HG03460 (cell line): ENCODE measurements around the gene ALDH9A1.
"Not testable (repeated sequence)": the region's sequence is repeated elsewhere in the genome, so short reads cannot be mapped to it uniquely, and the experiment has no call there.

ENCODE experiments used
- ATAC-seq: cut with Tn5 transposase; IDR thresholded peaks from one replicate; pipeline ENCODE4 v1.9.1; 2021; ENCODE audit not compliant: unreplicated experiment

Gene ALDH9A1

DNA sequence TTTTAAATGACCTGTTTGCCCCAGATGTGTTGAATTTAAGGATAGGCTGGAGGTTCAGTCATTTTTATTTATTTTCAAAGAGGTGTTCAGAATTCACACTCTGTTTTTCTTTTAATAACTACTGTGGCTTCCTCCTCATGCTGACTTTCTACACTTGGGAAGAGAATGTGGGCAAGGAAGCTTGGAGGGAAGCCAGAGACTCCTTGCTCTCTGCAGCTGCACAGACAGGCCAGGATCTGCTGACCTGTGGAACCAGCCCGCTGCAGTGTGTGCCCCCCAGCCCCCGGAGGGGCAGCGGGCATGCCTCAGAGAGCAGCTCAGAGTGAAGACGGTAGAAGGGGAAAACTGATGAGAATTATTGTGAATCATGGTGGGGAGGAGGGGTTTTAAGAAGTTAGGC is 50.4 kb downstream of the ALDH9A1 start:
- ATAC-seq: no peak

DNA sequence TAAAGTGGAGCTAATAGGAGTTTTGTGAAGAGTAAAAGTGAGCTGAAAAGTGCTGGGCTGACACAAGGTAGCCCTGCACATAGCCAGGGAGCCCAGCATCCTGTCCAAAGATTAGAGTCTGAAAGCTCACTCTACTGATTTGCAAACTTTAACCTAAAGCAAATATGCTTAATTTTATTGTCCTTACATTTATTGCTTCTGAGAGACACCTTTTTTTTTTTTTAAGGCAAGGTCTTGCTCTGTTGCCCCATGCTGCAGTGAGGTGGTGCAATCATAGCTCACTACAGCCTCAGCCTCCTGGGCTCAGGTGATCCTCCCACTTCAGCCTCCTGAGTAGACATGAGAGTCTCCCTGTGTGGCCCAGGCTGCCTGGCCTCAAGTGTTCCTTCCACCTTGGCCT is 50.8 kb downstream of the ALDH9A1 start:
- ATAC-seq: no peak

DNA sequence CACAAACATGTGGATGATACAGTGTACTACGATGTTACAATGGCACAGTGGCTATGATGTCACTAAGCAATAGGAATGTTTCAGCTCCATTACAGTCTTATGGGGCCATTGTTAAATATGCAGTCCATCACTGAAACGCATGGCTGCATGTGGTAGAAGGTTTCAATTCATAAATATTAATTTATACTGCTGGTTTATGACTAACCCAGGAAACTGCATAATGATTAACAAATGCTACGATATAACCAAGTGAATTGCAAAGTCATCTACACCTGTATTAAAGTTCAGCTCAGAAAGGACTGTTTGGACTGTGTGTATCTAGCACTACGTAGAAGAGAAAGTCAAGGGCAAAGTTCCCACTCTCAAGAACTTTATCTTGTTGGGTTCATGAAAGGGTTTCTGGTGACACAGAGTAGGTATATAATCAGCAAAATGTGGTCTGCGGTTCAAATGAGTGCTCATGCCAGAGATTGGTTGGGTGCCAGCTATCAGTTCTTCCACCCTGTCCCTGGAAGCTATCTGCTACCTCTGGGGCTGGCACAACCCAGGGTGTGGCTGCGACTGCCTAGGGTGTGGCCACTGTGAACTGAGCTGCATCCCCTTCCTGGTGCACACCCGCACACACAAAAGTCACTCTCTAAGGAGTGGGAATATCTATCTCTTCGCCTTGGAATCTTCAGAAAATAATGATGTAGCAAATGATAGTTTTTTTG is 52.6 kb downstream of the ALDH9A1 start:
- ATAC-seq: no peak

DNA sequence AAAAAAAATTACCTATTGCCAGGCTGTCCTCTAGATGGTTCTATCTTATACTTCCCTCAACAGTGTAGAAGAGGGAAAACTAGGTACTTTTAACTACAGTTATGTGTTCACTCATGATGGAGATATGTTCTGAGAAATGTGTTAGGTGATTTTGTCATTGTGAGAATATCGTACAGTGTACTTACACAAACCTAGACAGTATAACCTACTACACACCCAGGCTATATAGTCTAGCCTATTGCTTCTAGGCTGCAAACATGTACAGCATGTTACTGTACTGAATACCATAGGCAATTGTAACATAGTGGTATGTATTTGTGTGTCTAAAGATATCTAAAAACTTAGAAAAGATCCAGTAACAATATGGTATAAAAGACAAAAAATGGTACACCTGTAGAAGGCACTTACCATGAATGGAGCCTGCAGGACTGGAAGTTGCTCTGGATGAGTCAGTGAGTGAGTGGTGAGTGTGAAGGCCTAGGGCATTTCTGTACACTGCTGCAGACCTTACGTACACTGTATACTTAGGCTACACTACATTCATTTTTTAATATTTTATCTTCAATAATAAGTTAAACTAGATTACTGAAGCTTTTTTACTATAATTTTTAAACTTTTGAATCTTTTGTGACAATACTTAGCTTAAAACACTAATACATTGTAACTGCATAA is 54.2 kb downstream of the ALDH9A1 start:
- no peak for ATAC-seq

DNA sequence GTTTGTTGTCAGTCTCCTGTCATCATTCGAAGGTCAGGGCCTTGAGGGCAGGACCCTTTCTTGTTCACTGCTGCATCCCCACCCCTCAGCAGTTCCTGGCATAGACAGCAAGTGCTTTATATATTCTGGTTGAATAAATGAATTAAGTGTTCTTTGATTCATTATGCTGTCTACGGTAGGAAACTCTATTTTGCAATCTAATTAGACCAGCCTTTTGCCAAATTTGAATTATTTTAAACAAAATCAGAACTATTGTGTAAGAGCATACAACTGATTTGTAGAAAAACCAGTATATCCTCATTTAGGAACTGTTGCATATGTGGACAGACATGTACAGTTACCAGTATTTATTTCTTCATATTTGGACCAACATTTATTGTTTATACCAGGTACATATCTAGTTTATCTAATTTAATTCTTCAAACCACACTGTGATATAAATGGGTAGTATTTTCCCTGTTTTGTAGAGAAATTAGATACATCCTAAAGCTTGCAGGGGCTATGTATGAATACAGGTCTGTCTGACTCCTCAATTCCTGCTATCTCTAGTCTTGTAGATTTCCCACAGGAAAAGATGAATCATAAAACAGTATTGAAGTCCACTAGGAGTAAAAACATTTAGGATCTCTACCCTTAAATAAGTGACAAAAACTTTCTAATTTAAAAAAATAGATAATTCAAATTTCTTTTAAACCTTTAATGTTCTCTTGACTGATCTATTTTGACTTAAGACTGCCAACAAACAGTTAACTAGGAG is 57.0 kb downstream of the ALDH9A1 start:
- no peak for ATAC-seq

DNA sequence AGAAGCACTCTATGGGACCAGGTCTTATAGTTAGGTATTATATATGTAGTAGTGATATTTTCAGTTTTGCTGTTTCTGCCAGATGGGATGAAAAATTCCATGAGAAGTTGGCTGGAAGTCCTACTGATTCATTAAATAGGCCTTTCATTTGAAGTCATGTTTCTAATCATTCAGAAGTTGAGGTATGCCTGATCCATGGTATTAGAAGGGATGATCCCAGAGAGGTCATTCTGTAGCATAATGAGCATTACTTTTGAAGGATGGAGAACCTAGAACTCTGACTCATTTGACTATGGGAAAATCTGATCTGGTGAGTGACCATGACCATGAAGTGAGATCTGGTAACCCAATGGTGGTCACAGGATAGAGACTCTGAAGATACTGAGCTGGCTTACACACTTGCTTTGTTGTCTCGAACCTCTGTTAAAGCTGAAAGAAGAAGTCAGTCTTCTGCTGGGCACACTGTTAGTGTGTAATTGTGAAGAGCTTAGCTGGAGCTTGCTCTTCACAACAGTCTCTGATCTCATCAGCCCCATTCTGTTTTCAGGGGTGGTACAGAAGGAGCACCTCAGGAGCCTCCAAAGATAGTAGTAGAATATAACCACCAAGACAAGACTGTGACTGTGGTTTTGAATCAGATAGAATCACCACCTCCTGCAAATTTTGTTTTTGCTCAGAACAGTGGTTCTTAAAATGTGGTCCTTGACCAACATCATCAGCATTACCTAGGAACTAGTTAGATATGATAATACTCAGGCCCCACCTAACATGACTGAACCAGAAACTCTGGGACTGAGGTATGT is 58.3 kb downstream of the ALDH9A1 start:
- ATAC-seq: no peak

DNA sequence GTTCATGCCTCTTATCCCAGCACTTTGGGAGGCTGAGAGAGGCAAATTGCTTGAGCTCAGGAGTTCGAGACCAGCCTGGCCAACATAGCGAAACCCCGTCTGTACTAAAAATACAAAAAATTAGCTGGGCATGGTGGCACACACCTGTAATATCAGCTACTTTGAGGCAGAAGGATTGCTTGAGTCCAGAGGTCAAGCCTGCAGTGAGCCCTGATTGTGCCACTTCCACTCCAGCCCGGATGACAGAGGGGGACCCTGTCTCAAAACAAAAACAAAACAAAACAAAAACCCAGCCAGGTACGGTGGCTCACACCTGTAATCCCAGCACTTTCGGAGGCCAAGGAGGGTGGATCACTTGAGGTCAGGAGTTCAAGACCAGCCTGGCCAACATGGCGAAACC is 60.2 kb downstream of the ALDH9A1 start:
- not testable (repeated sequence) for ATAC-seq

DNA sequence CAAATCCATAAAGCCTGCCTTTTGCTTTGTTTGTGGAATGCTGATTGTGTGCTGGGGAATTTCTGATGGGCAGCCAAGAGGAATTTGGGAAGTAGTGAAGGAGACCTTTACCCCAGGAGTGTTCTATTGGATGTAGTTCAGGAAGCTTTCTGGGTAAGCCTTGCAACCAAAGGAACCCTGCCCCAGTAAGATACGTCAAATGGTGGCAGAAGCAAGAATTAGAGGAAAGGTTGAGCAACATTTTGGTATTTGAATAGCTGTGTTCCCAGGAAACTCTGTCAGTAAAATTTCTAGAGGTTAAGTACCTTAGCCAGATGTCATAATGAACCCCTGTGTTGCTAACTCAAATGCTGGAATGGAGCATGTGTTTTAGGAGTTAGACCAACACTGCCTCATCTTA is 60.9 kb downstream of the ALDH9A1 start:
- ATAC-seq: no peak

DNA sequence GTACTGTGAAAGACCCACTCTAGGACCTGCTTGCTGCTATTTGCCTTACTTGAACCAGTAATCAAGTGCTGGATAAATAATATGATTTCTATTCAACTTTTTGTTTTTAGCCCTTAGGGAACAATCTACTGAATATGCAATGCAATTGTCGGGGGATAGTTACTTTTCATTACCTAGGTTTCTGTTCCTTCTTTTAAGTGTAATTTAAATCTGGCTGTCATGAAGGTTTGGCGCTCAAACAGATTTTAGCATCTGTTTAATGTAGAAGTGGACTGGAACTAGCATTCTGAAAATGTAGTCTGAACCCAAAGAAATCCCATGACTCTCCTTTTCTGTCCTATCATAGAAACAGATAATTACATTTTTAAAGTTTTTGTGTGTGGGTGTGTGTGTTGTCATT is 62.5 kb downstream of the ALDH9A1 start:
- ATAC-seq: no peak

DNA sequence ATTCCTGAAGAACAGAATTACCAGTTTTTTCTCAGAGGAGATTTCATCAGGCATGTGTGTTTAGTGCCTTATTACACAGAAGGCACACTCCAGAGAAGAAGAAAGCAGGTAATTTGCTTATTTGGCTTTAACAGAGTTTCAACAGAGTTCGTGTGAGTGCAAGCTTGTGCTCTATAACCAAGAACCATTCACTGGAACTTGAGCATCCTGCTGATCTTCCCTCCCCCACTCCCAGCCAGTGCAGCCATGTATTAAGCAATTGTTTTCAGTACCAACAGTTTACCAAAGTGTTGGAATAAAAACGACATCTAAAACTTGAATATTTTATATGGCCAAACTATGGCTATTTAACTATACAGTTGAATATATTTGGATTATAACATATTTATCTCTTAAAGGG is 63.0 kb downstream of the ALDH9A1 start:
- no peak for ATAC-seq

DNA sequence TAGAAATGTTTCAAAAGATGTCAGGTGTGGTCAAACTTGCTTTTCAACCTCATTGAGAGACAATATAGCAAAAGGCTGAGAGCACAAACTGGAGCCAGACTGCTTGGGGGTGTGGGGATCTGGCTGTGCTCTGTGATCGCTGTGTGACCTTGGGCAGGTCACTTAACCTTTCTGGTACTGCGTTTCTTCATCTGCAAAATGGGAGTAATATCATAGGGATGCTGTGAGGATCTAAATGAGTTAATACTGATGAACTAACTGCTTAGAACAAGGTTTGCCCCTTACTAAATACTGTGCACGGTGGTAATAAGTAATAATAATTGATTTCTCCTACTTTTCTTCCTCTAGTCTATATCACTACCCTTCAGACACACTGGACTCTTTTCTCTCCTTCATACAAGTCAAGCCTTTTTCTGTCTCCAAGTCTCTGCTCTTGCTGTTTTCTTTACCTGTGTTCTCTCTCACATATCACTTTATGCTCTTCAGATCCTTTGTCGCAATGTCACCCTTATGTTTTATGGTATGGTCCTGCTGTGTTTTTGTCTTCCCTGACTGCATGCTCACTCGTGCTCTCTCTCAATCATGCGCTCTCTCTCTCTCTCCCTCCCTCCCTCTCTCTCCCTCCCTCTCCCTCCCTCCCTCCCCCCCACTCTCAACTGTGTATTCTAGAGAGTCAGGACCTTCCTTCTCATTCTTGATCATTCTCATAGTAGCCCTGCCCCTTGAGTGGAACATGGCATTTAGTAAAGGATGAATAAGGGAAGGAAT is 64.0 kb downstream of the ALDH9A1 start:
- ATAC-seq: no peak

DNA sequence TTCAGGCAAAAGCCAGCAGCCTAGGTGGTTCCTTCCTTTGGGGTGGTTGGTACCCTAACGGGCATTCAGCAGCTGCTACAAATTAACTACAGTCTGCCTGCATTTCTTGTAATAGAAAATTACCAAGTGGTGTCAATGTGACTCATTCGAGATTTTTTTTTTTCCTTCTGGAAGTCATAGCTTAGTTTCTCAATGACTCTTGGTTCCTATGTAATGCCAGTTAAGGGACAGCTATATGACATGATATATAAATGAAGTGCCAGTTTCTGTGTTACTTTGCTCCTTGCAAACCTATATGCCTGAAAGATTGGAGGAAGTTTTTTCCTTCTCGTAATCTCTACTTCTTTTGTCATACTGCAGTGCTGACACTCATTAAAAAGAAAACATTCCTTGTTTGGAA is 64.7 kb downstream of the ALDH9A1 start:
- ATAC-seq: no peak

DNA sequence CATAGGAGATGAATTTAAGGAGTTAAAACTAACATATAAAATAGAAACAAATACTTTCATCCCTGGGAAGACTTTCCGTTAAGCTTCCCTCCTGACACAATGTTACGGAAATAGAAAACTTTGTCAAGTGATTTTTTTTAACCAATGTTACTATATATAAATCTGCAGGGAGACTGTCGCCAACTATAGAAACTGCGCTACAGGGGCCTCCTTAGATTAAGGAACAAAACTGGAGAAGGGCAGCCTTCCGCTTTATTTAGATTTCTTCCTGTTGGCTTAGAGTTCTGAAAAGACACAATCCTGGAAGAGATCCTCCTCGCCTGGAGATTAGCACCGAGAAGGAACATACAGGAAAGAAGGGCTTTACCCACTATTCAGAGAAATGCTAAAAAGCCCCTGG is 65.9 kb downstream of the ALDH9A1 start:
- no peak for ATAC-seq

DNA sequence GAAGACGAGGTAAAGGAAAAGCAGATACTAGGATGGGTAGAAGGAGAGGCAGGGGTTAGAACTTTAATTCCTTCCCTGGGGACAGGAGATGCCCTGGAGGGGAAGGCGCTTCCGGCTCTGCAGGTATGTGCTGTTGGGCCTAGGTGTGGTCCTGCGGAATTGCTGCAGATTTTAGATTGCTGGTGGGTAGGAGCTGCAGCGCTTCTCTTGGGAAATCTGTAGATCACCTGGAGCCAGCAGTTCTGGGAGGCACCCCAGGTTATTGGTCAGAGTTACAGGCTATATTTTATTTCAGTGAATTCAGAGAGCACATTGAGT is 66.3 kb downstream of the ALDH9A1 start:
- no peak for ATAC-seq

DNA sequence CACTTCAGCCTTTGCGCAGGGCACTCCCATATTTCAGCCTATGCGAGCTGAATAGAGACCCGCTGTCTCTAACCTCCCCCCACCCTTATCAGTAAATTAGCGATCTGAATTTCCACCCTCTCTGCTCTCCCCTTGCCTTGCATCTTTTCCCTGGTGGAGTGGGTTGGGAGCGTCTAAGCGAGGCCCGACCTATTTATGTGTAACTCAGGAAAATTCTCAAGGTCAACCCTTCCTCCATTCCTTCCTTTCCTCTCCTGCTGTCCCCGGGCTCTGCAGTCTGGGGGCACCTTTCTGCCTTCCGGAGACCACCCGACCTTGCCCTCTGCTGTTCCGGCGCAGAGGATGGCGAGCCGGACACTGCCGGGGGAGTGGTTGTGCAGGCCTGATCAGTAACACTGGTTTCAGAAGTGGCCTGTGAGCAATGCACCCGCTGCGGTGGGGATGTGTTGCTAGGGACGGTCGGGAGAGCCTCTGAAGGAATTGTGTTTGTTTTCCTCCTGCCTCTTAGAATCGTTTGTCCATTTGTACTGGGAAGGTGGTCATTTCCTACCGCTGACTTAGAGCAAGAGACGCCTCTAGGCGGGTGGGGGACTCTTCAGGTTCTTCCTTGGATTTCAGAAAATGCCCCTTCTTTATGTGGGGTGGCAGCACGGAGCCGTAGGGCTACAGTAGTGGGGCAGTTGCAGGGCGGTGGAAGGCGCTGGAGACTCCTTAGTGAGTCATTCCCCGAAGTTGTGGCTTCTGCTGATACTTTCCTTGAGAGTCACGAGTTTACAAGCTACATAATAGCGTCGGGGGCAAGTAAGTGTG is 66.8 kb downstream of the ALDH9A1 start:
- ATAC-seq: peak; percentile 27

DNA sequence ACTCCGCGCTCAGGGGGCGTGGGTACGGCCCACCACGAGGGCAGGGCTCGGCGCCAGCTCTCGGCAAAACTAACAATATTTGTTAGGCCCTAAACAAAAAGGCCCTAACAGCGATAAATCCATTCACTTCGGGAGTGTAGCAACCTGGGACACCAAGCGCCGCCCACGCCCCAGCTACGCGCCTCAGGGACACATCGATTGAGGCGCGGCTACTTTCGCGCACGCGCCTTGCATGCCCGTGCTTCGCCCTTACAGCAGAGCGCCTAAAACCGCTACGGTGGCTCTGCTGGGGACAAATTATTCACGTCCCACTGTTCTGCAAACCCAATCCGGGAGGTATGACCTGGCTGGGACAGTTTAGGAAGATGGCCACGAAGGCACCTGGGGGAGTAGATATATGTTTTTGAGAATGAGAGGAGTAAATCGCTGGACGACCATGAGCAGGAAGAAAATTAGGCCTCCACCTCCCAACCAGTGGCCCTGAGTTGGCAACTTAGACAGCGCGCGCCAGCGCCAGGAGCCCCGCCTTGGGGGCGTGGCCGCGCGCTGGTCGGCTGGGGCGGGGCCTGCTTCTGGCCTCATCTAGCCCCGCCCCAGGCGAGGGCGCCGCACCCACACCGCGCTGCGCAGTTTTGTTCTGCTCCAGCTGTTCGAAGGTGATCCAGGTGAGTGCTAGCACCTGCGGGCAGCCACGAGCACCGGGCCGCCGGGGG is 67.6 kb downstream of the ALDH9A1 start, which contains the start of gene MGST3:
TSS of gene MGST3 (plus strand) at position 606 of the 713 bp plus-strand sequence. CDS start 18,614 bp downstream, outside the sequence.
- peak; percentile 86 for ATAC-seq

DNA sequence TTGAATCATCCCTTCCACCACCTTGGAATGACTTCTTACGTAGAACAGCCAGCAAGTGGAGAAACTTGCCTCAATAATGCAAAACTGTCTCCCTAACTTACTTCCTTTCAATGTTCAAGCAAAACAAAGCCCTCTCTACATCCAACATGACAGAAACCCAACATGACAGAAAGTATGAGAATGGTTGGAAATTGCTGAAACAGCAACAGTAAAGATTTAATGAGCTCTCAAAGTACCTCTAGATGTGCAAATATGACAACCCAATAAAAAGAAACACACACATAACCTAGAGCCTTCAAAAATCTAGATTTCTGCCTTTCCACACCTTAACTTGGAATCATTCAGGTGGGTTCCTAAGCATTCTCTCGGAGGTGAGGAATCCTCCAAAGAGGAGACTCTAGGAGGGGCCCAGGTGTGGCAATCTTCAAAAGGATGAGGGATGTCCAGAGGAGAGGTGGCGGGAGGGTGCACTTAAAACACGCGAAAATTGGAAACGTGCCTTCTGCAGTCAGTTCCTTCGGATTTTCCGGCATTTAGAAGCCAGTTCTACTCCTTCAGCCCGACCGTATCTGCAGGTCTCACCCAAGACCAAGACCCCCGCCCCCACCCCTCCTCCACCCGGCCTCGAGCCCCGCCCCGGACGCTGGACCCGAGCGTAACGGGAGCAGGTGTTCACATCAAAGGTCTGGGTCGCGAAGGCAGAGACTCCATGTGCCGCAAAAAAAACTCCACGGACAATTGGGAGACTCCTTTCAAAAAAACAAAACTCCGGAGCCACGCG is 68.3 kb downstream of the ALDH9A1 start:
- no peak for ATAC-seq

DNA sequence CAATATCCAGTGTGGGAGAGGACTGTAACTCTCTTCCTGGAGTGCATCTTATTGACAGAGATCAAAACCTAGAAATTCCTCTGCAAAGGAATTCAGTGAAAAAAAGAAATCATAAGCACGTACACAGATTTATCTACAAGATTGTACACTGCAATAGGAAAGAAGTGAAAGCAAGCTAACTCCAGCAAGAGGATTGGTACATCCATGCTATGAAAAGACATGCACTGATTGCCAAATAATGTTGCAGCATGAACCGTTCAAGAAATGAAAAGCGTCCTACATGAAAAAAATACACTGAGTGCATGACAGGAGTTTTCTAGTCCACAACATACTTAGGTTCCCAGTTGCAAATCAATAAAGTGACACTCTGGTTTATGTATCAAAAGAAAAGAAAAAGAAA is 69.2 kb downstream of the ALDH9A1 start:
- no peak for ATAC-seq
